Medulla oblongata (tissue), 1 donor: ENCODE data around the gene EBLN1.
"Not testable (repeated sequence)": the region's sequence is repeated elsewhere in the genome, so short reads cannot be mapped to it uniquely, and the experiment has no call there.

Experiments
- DNase-seq: peaks from one replicate; pipeline ENCODE4 v3.0.0-alpha.2; 2015; ENCODE audit errors: extremely low spot score

EBLN1 gene

DNA sequence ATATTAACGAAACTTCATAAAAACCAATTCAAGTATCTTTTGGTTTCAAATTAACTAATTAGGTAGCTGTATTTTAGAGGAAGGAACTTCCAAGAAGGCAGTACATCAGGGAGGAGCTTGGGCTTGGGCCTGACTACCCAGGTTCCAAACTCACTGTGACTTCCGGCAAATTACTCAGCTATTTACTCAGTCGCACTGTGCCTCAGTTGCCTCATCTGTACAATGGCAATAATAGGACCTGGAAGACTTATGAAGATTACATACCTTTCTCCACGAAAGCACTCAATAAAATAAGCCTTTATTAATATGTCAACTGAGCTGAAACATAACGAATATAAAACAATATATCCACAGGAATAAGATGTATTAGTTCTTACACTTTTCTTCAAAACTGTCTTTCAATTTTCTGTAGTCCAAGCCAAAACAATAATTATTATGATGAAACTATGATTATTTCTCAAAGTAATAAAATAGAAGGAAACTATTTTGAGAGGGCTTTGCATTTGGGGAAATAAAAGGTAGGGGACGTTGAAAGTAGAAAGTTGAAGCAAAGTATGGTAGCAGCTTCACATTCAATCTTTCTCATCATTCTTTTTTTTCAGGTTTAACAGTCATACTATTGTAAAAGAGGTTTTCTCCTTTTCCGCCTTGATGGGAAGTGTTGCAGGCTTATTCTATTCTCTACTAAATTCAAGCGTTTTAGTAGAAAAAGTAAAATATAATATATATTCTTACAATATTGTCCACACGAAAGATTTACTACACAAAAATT lies 10.5 kb upstream of the EBLN1 start:
- peak; percentile 11 for DNase-seq

DNA sequence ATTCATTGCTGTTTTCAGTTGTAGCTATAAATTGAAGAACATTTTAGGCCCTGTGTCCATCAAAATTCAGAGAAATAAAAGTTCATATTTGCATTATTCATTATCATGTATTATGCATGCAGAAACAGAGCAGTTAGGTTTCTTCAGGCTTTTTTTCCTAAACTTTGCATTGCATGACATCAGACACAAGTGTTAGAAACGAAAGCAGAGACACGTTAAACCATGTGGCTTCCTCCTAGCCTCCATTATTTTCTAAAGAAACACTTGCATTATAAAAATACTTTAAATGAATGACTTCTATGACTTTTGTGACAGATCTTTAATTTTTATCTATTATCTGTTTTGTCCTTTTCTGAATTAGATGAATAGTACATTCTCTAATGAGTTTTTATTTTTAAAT lies 8.8 kb upstream of the EBLN1 start:
- DNase-seq, result no peak

DNA sequence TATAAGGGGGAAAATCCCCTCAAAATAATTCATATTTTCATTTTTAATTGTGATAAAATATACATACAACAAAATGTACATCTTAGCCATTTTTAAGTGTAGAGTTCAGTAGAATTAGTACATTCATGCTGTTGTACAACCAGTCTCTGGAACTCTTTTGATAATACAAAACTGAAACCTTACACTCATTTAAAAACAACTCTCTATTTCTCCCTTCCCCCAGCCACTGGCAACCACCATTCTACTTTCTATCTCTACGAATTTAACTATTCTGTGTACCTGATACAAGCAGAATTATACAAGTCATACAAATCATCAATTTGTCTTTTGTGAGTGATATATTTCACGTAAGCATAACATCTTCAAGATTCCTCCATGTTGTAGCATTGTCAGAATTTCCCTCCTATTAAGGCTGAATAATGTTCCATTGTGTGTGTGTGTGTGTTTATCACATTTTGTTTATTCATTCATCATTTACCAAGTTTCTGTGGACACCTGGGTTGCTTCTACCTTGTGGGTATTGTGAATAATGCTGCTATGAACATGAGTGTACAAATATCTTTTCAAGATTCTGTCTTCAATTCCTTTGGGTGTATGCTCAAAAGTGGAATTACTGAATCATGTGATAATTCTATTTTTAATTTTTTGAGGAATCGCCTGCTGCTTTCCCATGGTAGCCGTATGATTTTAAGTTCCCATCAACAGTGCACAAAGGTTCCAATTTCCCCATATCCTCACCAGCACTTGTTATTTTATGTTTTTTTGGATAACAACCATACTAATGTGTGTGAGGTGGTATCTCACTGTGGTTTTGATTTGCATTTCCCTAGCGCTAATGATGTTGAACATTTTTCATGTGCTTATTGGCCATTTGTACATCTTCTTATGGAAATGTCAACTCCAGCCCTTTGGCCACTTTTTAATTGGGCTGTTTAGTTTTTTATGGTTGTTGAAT lies 4.7 kb upstream of the EBLN1 start:
- no peak for DNase-seq

DNA sequence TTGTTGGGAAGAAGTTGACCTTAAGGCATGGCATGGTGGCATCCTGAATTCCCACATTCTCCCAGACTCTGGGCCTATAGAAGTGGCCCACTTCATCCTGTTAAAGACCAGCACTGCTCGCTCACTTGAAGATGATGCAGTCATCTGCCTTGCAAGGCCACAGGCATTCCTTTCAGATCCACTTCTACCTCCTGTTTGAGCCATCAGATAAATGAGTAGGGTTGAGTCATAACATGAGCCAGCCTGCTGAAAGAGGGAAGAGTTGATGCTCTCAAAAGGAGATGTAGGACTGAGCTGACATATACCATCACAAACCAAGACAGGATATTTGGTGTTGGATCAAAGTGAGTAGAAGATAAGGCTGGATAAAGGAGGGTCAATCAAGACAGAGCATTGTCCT lies 1.5 kb upstream of the EBLN1 start:
- DNase-seq, result no peak

DNA sequence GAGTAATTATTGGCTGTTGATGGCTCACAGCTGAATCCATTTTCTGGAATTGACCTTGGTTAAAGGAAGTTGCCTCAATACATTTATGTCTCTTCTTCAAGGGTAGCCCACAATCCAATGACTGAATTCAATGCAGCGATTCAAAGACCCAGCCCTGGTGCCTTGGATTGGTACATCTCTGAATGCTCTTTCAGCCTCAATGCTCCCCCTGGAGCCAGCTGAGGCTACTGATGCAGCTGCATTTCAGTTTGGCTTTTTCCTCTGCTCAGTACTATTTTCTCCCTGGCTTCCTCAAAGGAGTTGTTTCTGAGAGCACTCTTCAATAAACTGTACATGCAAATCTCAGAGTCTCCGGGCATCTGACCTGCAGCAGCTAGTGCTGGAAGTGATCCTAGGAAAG lies 633 bp upstream of the EBLN1 start:
- peak; percentile 24 for DNase-seq

DNA sequence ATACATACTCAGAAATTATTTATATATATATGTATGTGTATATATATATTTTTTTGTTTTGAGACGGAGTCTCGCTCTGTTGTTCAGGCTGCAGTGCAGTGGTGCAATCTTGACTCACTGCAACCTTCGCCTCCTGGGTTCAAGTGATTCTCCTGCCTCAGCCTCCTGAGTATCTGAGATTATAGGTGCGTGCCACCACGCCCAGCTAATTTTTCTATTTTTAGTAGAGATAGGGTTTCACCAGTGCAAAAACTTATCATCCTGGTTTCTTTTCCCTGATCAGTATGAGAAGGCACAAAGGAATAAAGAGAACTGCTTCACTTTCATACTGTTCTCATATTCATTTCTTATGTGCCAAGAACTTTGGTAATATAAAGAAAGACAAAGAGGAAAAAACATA lies 731 bp downstream of the EBLN1 start:
- not testable (repeated sequence) for DNase-seq

DNA sequence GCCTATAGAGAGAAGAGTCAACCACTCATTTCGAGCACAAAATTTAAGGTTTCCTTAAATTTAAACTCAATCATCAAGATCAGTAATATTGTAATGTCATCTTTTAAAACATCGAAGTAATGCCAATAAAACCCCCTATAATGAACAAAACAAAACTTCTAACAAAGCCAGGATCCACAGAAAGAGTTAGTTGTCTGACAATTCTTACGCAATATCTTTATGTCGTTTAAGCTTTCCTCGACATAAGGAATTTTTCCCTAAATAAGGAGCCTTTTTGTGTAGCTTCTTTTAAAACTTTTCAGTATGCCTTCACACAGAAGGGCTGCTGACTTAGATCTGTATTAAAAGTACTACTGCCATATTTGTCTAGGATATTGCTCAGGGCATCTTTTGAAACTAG lies 7.5 kb downstream of the EBLN1 start:
- no peak for DNase-seq

DNA sequence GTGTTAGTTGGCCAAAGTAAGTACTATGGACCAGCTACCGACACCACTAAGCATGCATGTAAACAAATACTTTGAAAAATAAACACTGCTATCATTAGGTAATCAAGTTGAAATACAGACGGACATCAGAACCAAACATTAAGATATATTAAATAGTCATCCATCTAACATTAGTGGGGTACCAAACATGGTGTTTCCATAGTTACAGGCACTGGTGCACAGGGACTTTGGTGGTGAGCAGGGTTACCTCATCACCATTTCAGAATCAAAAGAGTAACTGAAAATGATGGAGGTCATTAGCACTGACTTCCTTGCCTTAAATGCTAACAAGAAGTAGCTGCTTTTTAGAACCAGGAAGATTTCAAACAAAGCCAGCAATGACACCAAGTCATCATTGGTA lies 23.9 kb downstream of the EBLN1 start:
- DNase-seq, result no peak

DNA sequence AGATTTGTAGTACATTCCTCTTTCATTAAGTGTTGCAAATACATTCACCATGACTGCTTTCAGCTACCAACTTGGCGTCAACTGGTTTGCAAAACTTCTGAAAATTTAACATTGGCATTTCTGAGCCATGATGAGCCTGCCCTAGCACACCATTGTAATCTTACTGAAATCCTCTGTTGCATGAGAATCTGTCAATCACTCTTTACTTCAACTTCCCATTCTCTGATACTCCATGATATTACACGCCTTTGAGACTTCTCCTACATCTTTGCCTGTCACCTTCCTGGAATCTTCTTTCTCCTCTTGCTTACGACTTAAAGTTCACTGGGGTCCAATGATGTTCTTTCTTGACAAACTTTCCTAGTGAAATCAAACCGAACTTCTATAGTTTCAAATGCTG lies 32.2 kb downstream of the EBLN1 start:
- DNase-seq, result no peak

DNA sequence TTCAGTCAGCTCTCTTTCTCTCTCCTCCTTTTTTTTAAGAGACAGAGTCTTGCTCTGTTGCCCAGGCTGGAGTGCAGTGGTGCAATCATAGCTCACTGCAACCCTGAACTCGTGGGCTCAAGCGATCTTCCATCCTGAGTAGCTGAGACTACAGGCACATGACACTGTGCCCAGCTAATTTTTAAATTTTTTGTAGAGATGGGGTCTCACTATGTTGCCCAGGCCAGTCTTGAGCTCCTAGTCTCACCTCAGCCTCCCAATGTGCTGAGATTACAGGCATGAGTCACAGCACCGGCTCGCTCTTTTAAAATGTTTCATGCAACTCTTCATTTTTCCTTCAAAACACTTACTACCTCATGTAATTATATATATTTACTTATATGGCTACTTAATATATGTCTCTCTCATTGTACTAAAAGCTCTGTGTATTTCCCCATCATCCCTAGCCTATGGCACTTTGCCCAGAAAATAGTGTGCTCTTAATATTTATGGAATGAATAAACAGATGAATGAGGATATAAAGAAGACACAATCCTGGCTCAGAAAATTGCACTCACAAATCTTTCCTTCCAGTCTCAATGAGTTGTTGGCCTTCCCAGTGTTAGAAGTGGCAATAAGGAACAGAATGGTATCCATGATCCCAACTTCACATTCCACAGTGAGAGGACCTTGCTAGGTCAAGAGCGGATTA lies 33.9 kb downstream of the EBLN1 start:
- DNase-seq, result no peak

DNA sequence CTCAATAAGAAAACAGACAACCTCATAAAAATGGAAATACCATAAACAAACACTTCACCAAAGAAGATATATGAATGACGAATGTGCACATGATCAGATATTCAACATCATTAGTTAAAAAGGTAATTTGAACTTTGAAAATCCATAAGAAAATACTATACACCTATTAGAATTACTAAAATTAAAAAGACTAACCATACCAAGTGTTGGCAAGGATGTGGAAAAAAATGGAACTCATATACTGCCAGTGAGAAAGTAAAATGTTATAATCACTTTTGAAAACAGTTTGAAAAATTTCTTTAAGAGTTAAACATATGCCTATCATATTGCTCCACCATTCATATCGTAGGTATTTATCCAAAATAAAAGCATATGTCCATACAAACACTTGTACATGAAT lies 37.1 kb downstream of the EBLN1 start:
- no peak for DNase-seq

DNA sequence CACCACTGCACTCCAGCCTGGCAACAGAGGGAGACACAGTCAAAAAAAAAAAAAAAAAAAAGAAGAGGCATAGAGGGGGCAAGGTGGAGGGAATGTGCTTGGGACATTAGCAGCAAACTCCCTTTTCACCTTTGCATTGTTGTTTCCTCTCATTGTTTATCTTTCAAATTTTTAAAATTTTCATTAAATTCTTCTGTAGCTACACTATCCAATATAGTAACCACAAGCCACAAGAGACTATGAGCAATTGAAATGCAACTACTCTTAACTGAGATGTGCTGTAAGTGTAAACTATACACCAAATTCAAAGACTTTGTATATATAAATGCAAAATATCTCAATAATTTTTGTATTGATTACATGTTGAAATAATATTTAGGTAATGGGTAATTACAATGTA lies 43.4 kb downstream of the EBLN1 start:
- no peak for DNase-seq

DNA sequence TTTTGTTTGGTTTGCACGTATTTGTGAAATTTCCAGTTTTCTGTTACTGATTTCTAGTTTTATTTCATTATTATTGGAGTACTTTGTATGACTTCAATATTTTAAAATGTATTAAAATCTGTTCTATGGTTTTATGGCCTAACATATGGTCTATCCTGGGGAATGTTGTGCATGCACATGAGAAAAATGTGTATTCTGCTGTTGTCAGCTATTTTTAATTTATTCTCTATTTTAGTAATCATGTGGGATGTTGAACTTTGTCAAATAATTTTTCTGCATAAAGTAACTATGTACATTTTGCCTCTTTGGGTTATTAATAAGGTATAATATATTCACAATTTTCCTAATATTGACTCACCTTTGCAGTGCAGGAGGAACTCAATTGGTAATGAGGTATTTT lies 46.7 kb downstream of the EBLN1 start:
- no peak for DNase-seq

DNA sequence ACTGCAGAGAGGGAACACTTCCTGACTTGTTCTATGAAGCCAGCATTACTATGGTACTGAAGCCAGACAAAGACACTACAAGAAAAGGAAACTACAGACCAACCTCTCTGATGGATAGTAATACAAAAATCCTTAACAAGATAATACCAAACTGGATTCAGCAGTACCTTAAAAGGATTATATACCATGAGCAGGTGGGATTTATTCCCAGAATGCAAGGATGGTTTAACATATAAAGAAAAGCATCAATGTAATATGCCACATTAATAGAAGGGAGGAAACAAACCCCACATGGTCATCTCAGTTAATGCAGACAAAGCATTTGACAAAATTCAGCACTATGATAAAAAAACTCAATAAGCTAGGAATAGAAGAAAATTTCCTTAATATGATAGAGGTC lies 47.2 kb downstream of the EBLN1 start:
- DNase-seq, result no peak

DNA sequence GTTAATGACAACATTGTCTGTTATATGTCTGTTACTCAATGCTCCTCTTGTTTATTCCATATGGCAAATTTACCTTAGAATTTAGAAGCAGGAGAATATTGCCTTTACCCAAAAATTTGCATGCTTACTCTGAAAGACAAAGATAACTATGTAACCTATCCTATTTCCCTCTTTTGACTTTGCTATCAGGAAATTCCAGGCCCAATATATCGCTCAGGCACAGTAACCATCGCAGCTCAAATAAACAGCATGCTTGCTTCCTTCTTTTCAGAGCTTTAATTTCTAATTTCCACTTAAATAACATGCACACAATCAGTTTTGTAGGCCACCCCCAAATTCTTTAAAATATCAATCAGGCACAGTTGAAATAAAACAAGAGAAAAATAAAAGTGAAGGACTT lies 57.8 kb downstream of the EBLN1 start:
- DNase-seq, result no peak

DNA sequence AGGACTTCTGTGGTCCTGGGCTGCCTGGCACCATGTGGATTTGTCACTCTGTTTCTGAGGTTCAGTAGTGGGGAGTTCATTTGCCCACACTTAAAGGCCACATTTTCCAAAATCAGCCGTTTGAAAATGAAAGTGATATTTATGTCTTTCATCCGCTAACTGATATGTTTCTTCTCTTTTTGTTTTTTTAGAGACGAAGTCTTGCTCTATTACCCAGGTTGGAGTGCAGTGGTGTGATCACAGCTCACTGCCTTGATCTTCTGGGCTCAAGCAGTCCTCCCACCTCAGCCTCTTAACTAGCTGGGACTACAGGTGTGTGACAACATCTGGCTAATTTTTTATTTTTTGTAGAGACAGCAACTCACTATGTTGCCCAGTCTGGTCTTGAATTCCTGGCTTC lies 58.6 kb downstream of the EBLN1 start:
- DNase-seq, result no peak
